ACC112 (cell line): ENCODE data around the gene CEP192.

Experiments
- H2AFZ ChIP-seq: fragments of 200-600 bp; sonication (generic); one replicate; pipeline ENCODE4 v1.6.0; 2017; ENCODE audit warnings: antibody characterized with exemption, low read length; ENCODE audit not compliant: unreplicated experiment
- H3K27ac ChIP-seq: fragments of 200-600 bp; sonication (generic); 2 replicates; pipeline ENCODE4 v1.5.1; 2014; ENCODE audit warnings: low read depth, mild to moderate bottlenecking, antibody characterized with exemption, low read length, moderate library complexity
- H3K27me3 ChIP-seq: fragments of 200-600 bp; sonication (generic); 2 replicates; pipeline ENCODE4 v1.6.1; 2014; ENCODE audit warnings: mild to moderate bottlenecking, antibody characterized with exemption, low read length, moderate library complexity, mixed read lengths; ENCODE audit not compliant: insufficient read depth
- H3K36me3 ChIP-seq: fragments of 200-600 bp; sonication (generic); 2 replicates; pipeline ENCODE4 v1.6.1; 2016; ENCODE audit warnings: mild to moderate bottlenecking, antibody characterized with exemption, low read length, moderate library complexity, mixed read lengths; ENCODE audit not compliant: insufficient read depth
- H3K4me1 ChIP-seq: fragments of 200-600 bp; sonication (generic); one replicate; pipeline ENCODE4 v1.6.1; 2016; ENCODE audit warnings: low read length, mixed read lengths; ENCODE audit not compliant: insufficient read depth, unreplicated experiment, control insufficient read depth
- H3K4me3 ChIP-seq: fragments of 200-600 bp; sonication (generic); 2 replicates; pipeline ENCODE4 v1.5.1; 2014; ENCODE audit warnings: mild to moderate bottlenecking, low read depth, low read length
- H3K79me2 ChIP-seq: fragments of 200-600 bp; sonication (generic); one replicate; pipeline ENCODE4 v1.6.0; 2016; ENCODE audit warnings: low read length; ENCODE audit not compliant: control insufficient read depth, unreplicated experiment, insufficient read depth

CEP192 gene

DNA sequence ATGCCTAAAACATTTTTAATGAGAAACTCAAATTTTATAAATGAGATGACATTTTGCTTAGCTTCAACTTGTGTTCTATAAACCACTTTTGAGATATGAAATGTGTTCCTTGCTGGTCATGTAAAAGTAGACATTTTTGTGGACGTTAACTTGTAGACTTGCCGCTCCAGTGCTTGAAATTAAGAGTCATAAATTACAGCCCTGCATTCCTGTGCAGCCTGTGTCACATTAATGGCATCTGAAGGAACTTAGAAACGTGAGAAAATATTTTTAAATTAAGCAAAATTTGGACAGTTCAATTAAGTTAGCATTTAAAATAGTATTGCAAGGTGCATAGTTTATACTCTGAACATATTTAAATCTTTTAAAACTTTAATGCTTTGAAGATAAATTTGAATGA, 129.1 kb downstream of the CEP192 start:
- H3K36me3 ChIP-seq, result peaks cover 11% of the 10 kb centered on the region; the same call in 1 of the 2 replicates

DNA sequence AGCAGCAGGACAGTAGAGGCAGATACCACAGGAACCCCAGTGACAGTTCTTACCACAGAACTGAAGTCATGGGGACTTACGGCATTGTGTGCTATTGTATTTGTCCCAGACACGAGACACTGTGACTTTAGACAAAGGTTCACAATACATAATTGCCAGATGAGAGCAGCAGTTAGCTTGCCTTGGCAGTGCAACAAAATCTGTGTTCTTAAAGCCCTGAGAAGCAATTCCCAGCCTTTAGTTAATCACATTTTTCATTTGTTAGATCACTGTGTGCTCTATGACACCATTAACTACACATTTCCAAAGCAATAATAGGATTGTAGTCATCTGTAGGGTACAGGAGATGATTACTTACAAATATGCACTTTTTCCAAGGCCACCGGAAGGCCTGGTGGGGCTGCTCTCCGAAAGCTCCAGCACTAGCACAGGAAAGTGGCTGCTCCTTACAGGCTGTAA, 129.8 kb downstream of the CEP192 start:
- Histone ChIP-seq H3K4me1 (no peaks in the 10 kb centered on the region), H2AFZ (no peak overlapping the region), H3K79me2 (no peaks in the 10 kb centered on the region), H3K27ac (no peak overlapping the region), H3K36me3 (peaks cover 11% of the 10 kb centered on the region; the same call in 1 of the 2 replicates), H3K27me3 (no peaks in the 10 kb centered on the region), H3K4me3 (no peak overlapping the region)

More for the DNA sequence above, 129.1 kb downstream of the CEP192 start:
- no peaks in the 10 kb centered on the region for H3K4me1 ChIP-seq
- H3K79me2 ChIP-seq, result no peaks in the 10 kb centered on the region
- no peak overlapping the region for H3K4me3 ChIP-seq
- no peak overlapping the region for H3K27ac ChIP-seq
- H3K27me3 ChIP-seq, result no peaks in the 10 kb centered on the region
- H2AFZ ChIP-seq, result no peak overlapping the region

DNA sequence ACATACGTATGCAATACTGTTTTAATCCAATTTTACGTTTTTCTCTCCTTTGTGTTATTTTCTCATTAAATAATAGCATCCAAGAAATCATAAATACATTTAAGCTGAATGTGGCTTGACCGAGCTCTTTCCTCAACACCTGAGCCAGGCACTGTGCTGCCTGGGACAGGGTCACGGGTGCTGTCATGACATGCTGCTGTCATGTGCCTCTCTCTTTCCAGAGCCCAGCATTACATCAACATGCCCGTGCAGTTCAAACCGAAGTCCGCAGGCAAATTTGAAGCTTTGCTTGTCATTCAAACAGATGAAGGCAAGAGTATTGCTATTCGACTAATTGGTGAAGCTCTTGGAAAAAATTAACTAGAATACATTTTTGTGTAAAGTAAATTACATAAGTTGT, 133.2 kb downstream of the CEP192 start:
- Histone ChIP-seq H2AFZ (no peak overlapping the region), H3K27ac (no peak overlapping the region), H3K4me1 (no peaks in the 10 kb centered on the region), H3K27me3 (no peaks in the 10 kb centered on the region), H3K4me3 (no peak overlapping the region), H3K36me3 (no peaks in the 10 kb centered on the region; the same call in 1 of the 2 replicates), H3K79me2 (no peaks in the 10 kb centered on the region)

DNA sequence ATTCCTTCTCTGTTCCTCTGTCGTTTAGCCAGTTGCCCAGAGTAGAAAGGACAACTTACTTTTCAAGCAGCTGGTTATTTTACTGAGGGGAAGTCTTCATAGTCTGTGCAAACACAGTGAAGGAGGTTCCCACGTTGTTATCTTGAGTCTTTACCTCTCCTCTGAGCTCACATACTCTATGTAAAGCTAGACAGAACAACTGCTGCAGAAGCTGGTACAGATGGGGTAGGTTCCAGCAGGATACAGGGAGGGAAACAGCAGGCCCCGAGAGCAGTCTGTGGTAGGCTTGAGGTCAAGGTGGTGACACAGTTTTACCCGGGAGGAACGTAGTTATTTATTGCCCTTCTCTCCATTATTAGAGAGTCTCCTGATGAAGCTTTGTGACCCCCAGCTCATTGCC, 134.0 kb downstream of the CEP192 start:
- no peak overlapping the region for H3K4me3 ChIP-seq
- no peaks in the 10 kb centered on the region for H3K79me2 ChIP-seq
- no peaks in the 10 kb centered on the region; the same call in 1 of the 2 replicates for H3K36me3 ChIP-seq
- no peaks in the 10 kb centered on the region for H3K4me1 ChIP-seq
- no peak overlapping the region for H3K27ac ChIP-seq
- H3K27me3 ChIP-seq, result no peaks in the 10 kb centered on the region
- H2AFZ ChIP-seq, result no peak overlapping the region

DNA sequence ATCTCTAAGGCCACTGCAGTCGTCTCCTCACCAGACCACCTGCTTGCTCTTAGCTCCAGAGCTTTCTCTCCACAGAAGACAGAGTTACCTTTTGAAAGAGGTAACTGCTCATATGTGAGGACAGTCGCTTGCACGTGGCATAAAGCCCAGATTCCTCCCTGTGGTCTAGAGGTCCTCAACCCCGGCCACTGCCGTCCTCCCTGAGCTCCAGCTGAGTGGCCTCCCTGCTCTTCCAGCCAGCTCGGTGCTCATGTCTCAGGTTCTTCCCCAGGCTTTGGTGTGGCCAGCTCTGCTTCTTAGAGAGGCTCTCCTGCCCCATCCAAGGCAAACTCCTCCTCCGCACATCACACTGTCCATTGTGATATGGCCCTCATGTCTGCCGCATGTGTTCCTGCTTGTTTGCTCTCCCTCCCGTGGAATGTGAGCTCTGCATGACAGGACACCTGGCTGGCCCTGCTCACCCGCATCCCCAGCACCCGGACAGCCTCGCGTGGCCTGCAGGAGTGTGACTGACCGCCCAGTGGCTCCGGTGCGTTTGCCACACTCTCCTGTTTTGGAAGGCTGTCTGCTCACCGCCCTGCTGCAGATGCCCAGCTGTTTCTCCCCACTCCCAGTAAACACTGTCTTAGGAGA, 135.9 kb downstream of the CEP192 start:
- no peak overlapping the region for H2AFZ ChIP-seq
- H3K4me1 ChIP-seq, result no peaks in the 10 kb centered on the region
- no peaks in the 10 kb centered on the region for H3K79me2 ChIP-seq
- H3K27ac ChIP-seq, result no peak overlapping the region
- H3K27me3 ChIP-seq, result no peaks in the 10 kb centered on the region
- no peak overlapping the region for H3K4me3 ChIP-seq
- no peaks in the 10 kb centered on the region; the same call in 1 of the 2 replicates for H3K36me3 ChIP-seq

DNA sequence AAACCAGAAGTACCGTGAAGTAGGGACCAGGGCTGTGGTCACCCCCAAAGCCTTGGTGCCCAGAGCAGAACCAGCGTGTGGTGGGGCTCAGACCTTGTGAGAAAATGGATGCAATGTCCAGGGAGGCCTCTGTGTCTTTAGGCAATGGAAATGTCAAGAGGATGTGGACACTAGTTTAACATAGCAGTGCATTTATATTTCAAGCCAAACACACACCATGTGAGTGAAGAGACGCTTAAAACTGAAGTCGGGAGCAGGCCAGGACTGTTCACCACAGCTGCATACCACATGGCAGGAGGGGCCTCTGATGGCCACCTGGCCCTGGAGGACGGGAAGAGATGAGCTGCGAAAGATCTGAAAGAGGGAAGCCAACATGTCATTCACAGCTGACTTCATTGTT, 140.1 kb downstream of the CEP192 start:
- Histone ChIP-seq H3K27me3 (no peaks in the 10 kb centered on the region), H3K36me3 (no peaks in the 10 kb centered on the region), H3K79me2 (no peaks in the 10 kb centered on the region), H3K4me1 (no peaks in the 10 kb centered on the region), H2AFZ (no peak overlapping the region), H3K4me3 (no peak overlapping the region), H3K27ac (no peak overlapping the region)

DNA sequence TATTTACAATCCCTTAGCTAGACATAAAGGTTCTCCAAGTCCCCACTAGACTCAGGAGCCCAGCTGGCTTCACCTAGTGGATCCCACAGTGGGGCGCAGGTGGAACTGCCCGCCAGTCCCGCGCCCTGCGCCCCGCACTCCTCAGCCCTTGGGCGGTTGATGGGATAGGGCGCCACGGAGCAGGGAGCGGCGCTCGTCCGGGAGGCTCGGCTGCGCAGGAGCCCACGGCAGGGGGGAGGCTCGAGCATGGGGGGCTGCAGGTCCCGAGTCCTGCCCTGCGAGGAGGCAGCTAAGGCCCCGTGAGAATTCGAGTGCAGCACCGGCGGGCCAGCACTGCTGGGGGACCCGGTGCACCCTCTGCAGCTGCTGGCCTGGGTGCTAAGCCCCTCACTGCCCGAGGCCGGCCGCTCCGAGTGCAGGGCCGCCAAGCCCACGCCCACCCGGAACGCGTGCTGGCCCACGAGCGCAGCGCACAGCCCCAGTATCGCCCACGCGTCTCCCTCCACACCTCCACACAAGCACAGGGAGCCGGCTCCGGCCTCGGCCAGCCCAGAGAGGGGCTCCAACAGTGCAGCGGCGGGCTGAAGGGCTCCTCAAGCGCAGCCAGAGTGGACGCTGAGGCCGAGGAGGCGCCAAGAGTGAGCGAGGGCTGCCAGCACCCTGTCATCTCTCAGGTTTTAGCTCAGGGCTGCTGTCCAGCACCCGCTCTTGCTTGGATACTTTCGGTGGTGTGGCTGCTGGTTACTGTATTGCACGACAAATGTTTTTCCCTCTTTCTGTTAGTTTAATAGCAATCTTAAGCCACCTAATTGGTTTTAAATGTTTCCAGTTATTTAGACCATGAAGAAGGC, 143.6 kb downstream of the CEP192 start:
- Histone ChIP-seq H3K4me3 (no peak overlapping the region), H3K36me3 (no peaks in the 10 kb centered on the region), H2AFZ (no peak overlapping the region), H3K27ac (no peak overlapping the region), H3K4me1 (no peaks in the 10 kb centered on the region), H3K27me3 (no peaks in the 10 kb centered on the region), H3K79me2 (no peaks in the 10 kb centered on the region)

DNA sequence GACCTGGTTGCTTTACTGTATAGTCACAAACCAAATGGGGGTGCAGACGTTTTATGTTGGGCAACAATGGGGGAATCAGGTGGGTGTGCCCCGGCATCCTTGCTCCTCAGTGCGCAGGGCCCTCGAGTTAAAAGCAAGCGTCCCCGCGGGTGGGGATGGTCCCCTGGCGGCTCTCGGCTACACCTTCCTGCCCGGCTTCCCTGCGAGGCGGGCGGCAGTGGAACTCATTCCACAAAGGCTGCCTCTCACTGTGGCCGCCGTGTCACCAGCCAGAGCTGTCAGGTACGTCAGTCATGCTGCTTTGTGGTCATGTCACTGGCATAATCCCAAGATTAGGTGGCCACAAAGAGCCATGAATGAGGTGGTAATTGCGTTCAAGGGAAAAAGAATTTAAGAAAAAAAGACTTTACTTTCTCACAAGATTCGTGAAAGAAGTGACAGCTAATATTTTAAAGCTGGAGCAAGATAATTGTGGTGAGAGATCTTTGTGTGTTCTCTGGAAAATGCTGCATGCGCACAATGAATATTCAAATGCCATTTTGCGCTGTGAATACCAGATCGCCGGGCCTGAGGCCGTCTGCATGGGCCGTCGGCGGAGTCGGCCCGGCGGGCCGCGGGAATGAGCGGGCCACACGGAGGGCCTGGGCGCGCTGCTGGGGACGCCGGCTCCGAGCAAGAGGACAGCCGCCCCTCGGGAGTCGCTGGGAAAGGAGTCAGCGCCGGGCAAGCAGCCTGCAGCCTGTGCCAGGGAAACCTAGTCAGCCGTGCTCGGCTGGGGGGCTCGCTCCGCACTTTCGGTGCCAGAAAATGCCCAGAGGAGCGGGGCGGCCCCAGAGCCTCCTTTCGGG, 145.1 kb downstream of the CEP192 start:
- Histone ChIP-seq H3K79me2 (no peaks in the 10 kb centered on the region), H3K4me3 (peak overlapping the region; percentile 86), H3K36me3 (no peaks in the 10 kb centered on the region), H3K4me1 (no peaks in the 10 kb centered on the region), H3K27me3 (no peaks in the 10 kb centered on the region), H3K27ac (no peak overlapping the region), H2AFZ (peak overlapping the region; percentile 78)

DNA sequence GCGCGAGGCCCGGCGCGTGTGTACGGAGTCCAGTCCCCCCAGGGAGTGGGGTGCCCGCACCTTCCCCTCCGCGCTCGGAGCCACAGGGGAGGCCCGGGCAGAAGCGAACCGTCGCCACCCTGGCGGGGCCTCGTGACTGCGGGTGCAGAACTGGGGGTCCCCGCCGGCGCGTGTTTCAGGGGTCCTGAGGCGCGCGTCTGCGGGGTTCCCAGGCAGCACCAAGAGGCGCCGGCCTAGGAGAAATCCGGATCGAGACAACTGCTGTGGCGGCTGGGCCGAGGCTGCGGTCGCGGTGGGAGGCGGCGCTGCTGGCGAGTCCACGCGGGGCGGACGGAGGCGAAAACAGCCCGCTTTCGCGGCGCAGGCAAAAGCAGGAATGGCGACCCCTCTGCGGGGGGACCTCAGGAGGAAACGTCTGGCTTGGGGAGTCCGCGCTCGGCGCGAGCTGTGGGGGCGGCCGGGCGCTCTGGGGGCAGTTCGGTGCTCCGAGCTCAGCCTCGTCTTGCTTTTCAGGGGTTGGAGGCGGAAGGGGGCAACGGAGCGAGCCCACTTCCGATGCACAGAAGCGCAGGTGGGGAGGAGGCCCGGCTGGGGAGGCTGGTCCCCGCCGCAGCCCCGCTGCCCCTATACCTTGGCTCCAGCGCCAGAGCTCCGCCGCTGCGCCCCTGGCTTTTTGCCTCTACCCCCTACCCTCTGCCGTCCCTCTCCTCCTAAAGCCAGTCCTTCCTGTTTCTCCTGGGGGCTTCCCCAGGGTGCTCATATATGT, 145.9 kb downstream of the CEP192 start:
- Histone ChIP-seq H3K79me2 (no peaks in the 10 kb centered on the region), H3K36me3 (no peaks in the 10 kb centered on the region), H3K4me1 (no peaks in the 10 kb centered on the region), H3K27ac (no peak overlapping the region), H3K27me3 (no peaks in the 10 kb centered on the region), H2AFZ (peak overlapping the region; percentile 78), H3K4me3 (peak overlapping the region; percentile 86)
